Measurements from ENCODE around the gene PAK1IP1. TPM values are rescaled to one million over a fixed set of nuclear protein-coding genes. Genes with fewer than 3 reads are reported as not detected.
"Not testable (repeated sequence)": the region's sequence is repeated elsewhere in the genome, so short reads cannot be mapped to it uniquely, and the experiment has no call there.

PAK1IP1 gene
- total RNA-seq, 1 donor from 2014 or later = 18.1 TPM

GRCh38 chr6:10662207-10662606 lies 32.6 kb upstream of the PAK1IP1 start:
- Mint-ChIP-seq H3K4me1 (peaks cover 3% of the 10 kb centered on the region), H3K27me3 (peaks cover 6% of the 10 kb centered on the region), H3K36me3 (ENCODE audit: low read depth) (no peaks in the 10 kb centered on the region), H3K9me3 (no peaks in the 10 kb centered on the region), H3K4me3 (no peak overlapping the region), H3K27ac (no peak overlapping the region)
- POLR2A ChIA-PET = interaction anchor here (0.6 kb wide), 1 partner anchor 33 kb away, joined by 4 read pairs; the partner anchor contains the start of gene PAK1IP1
- DNase-seq = no peak
- TF ChIP-seq CTCF (IDR thresholded peaks at IDR 0.05) = no peak
- intact Hi-C loops (cut with micrococcal nuclease) = no loop called here
- no peak for ATAC-seq (ENCODE audit: low read depth)
- CTCF ChIA-PET = no interaction called here

- Mint-ChIP-seq H3K4me3 (no peak overlapping the region), H3K4me1 (peaks cover 3% of the 10 kb centered on the region), H3K36me3 (ENCODE audit: low read depth) (no peaks in the 10 kb centered on the region), H3K9me3 (no peaks in the 10 kb centered on the region), H3K27me3 (peaks cover 10% of the 10 kb centered on the region), H3K27ac (no peak overlapping the region)
- ATAC-seq (ENCODE audit: low read depth) (no peak), DNase-seq (no peak)
- no peak for TF ChIP-seq CTCF (IDR thresholded peaks at IDR 0.05)
- intact Hi-C loops (cut with micrococcal nuclease) = no loop called here
- CTCF ChIA-PET = no interaction called here
- POLR2A ChIA-PET = interaction anchor here (0.6 kb wide), 1 partner anchor 32 kb away, joined by 4 read pairs; the partner anchor contains the start of gene PAK1IP1
These were observed 32.0 kb upstream of the PAK1IP1 start for GRCh38 chr6:10662742-10663141.

GRCh38 chr6:10665595-10665994 lies 29.2 kb upstream of the PAK1IP1 start:
- H3K36me3 Mint-ChIP-seq (ENCODE audit: low read depth); POLR2A ChIA-PET; CTCF ChIA-PET; H3K4me1 Mint-ChIP-seq; H3K9me3 Mint-ChIP-seq; intact Hi-C loops (cut with micrococcal nuclease); DNase-seq; ATAC-seq (ENCODE audit: low read depth); H3K4me3 Mint-ChIP-seq; H3K27ac Mint-ChIP-seq: not testable (repeated sequence)
- H3K27me3 Mint-ChIP-seq = peaks cover 23% of the 10 kb centered on the region

GRCh38 chr6:10668126-10668917 lies 26.4 kb upstream of the PAK1IP1 start:
- intact Hi-C loops (cut with micrococcal nuclease) = no loop called here
- Mint-ChIP-seq H3K27ac (no peak overlapping the region), H3K4me1 (peaks cover 3% of the 10 kb centered on the region), H3K4me3 (no peak overlapping the region), H3K36me3 (ENCODE audit: low read depth) (no peaks in the 10 kb centered on the region), H3K9me3 (no peaks in the 10 kb centered on the region), H3K27me3 (peaks cover 23% of the 10 kb centered on the region)
- CTCF ChIA-PET = no interaction called here
- no peak for TF ChIP-seq CTCF (IDR thresholded peaks at IDR 0.05)
- DNase-seq (no peak), ATAC-seq (ENCODE audit: low read depth) (no peak)
- POLR2A ChIA-PET = no interaction called here

- ChIA-PET POLR2A (no interaction called here), CTCF (no interaction called here)
- Mint-ChIP-seq H3K36me3 (ENCODE audit: low read depth) (no peaks in the 10 kb centered on the region), H3K9me3 (no peaks in the 10 kb centered on the region), H3K27ac (no peak overlapping the region), H3K4me1 (no peaks in the 10 kb centered on the region), H3K27me3 (no peaks in the 10 kb centered on the region), H3K4me3 (no peak overlapping the region)
- intact Hi-C loops (cut with micrococcal nuclease) = no loop called here
- no peak for ATAC-seq (ENCODE audit: low read depth)
- DNase-seq = no peak
- no peak for TF ChIP-seq CTCF (IDR thresholded peaks at IDR 0.05)
These were observed 18.4 kb upstream of the PAK1IP1 start for GRCh38 chr6:10676403-10676802.
